Midbrain (tissue), 1 donor: ENCODE data around the gene TERT.
"Not testable (repeated sequence)": the region's sequence is repeated elsewhere in the genome, so short reads cannot be mapped to it uniquely, and the experiment has no call there.

ENCODE experiments used
- DNase-seq: peaks from one replicate; lab custom pipeline; 2025; lab: John Stamatoyannopoulos, UW

Gene TERT

DNA sequence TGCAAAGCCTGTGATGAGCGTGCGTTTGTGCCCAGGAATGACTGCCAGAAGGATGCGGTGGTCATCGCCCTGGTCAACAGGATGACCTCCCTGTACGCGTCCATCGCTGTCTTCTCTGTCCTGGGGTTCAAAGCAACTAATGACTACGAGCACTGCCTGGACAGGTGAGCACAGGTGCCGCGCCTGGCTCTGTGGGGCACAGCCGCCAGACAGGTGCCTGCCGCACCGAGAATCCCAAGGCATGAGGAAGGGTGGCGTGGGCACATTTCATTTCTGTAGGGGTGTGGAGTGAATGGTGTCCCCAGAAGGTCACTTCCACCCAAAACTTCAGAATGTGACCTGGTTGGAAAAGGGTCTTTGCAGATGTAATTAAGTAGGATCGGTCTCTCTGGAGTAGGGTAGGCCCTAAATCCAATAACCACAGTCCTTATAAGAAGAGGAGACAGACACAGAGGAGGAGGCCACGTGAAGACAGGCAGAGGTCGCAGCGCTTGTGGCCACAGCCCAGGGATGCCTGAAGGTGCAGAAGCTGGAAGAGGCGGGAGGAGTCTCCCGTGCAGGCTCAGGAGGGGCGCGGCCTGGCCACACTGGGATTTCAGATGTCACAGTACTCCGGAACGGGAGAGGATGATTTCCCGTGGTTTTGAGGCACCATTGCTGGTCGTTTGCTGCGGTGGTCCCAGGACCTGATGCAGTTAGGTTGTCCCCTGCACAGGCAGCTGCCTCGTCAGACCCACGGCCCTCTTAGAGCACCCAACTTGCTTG lies 54.2 kb downstream of the TERT start:
- no peak for DNase-seq

DNA sequence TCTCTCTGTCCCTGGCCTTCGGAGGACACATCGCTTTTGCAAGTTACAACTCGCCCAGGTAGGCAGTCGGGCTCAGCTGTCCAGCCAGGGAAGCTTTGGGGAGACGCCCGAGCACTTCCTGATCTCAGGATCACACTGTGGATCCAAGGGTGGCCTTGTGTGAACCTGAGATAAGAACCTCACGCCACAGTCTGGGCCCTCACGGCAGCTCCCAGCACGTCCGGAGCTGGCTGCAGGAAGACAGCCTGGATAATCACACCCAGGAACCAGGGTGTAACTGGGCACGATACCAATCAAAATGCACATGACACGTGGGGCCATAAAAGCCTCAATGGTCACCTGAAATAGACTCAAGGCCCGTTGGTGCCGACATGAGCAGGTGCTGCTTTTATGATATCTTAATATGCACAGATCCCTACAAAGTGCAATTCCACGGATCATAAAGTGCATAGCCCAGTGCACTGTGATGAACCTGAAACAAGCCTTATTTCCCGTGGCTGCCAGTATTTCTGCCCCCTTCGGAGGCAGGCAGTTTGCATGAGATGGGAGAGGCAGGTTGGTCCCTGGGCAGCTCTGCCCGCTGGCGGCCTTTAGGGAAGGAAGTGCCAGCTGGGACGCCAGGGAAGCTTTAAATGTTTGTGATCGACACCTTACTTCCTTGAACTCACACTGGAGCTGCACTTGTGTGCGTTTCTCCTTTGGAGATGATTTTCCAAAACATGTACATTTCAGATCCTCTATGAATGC lies 55.2 kb downstream of the TERT start:
- no peak for DNase-seq

DNA sequence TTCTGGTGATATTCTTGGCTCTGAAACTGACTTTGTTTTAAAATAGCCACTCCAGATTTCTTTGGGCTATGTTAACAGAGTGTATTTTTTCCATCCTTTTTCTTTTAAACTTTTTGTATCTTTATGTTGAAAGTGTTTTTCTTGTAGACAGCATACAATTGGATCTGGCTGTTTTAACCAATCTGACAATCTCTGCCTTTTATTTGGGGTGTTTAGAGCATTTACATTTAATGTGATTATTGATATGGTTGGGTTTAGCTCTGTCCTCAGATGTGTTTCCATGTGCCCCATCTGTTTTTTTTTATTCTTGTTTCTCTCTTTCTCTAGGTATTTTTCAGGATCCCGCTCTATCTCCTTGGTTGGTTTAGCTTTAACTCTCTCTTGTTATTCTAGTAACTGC lies 59.0 kb downstream of the TERT start:
- DNase-seq: no peak

DNA sequence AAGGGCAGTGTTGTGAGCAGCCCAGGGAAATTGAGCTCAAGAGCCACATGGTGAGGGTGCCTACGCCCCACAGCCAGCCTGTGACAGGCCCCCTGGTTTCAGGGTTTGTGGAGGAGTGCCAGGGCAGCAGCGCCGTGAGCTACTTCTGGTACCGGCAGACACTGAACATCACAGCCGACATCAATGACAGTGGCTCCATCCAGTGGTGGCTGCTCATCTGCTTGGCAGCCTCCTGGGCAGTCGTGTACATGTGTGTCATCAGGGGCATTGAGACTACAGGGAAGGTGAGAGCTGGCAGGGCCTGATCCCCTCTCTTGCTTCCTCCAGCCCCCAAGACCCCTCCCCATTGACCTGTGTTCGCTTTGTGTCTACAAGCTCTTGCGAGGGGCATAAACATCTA lies 59.5 kb downstream of the TERT start:
- DNase-seq: no peak

DNA sequence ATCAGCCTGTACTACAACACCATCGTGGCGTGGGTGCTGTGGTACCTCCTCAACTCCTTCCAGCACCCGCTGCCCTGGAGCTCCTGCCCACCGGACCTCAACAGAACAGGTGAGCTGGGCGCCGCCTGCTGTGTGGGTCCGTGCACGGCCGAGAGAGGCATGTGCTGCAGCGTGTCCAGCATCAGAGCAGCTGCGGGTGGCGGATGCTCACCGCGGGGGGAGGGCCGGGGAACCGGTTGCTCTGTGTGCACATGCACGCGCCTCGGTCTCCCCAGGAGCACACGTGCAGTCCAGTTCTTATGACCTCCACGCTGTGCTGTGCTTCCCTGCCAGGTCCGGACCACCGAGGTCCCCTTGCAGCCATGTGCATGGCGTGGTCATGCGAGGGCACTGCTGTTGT lies 62.1 kb downstream of the TERT start:
- no peak for DNase-seq

DNA sequence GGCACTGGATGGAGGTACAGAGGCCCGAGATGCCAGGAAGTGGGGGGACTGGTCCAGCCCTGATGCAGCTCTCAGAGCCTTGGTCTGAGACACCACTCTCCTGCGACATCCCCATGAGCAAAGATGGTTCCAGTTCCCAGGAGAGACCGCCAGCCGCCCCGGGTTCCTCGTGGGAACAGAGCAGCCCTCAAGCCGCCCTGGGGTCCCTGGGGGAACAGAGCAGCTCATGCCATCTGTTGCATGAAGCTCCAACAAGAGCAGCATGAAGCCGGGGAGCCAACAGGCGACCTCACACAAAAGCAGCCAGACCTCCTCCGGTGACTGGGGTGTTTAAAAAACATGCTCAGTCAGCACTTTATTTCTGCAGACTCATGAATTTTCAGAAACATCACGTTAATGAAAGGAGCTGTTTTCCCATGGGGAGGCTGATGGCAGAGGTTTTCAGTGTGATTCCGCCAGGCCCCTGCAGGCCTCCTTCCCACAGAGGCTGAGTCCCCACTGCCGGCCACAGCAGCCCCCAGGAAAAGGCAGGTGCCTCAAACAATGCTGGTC lies 63.4 kb downstream of the TERT start:
- DNase-seq: no peak

DNA sequence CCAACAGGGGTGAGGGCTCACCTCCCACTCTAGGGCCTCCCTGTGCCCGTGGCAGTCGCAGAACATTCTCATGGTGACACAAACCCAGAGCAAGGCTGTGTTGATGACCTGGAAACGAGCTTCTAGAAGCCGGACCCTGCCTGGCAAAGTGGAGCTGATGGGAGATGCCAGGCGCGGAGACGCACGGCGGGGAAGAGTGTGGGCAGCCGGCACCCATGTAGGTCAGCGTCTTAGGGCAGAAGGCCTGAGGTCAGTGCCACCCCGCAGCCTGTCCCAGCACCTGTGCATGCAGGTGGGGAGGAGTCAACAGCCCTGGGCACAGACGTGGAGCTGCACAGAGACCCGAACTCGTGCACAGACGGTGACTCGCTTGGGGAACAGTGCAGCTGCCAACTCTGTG lies 64.3 kb downstream of the TERT start:
- no peak for DNase-seq

DNA sequence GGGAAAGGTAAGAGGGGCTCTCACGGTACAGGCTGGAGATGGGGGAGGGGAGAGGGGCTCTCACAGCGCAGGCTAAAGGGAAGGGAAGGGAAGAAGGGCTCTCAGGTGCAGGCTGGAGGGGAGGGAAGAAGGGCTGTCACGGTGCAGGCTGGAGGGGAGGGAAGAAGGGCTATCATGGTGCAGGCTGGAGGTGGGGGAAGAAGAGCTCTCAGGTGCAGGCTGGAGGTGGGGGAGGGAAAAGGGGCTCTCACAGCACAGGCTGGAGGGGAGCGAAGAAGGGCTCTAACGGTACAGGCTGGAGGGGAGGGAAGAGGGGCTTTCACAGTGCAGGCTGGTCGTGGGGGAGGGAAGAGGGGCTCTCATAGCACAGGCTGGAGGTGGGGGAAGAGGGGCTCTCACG lies 65.0 kb downstream of the TERT start:
- no peak for DNase-seq

DNA sequence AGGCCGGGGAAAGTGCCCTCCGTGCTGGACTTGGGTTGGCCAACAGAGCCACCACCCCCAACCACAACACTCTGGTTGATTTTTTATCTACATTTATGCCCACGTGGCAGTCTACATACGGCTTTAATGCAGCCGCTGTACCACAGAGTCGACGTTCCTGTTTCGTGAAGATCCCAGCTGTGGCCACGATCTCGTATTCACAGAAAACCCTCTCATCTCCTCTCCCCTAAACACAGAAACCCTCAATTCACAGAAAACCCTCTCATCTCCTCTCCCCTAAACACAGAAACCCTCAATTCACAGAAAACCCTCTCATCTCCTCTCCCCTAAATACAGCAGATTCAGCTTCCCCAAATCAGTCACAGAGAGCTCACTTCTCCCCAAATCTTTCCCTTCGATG lies 65.8 kb downstream of the TERT start:
- DNase-seq: not testable (repeated sequence)

DNA sequence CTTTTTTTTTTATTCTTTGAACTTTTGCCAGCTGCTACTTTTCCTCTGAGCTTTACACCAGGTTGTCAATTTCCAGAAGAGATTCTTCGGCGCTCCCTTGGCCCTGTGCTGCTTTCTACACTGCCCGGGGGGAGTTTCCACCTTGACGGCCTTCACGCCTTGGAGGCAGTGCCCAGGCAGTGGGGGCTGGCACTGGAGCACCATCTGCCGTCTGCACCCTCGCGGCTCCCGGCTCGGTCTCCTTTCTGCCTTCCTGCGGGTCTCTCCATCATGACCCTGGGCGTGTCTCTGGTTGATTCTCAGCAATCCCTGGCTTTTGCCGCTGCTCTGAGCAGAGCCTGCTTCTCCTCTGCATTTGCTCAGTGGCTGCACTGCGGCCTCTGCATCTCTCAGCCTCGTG lies 66.7 kb downstream of the TERT start:
- no peak for DNase-seq

DNA sequence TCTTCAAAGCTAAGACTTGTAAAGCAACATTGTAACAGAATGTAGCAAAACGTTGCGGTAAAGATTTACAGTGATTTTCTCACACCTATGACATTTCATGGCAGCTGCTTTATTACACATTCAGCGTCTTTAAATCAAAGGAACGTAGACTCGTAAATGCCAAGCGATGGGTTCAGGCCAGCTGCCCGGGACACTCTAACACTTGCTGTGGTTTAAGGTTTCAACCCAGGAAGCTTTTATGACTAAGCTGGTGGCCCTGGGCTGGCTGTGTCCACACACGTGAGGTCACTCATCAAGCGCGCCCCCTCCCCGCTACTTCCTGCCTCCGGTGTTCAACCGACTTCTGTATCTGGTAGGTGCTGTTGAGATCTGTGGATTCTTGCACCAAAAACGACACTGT lies 67.2 kb downstream of the TERT start:
- no peak for DNase-seq

DNA sequence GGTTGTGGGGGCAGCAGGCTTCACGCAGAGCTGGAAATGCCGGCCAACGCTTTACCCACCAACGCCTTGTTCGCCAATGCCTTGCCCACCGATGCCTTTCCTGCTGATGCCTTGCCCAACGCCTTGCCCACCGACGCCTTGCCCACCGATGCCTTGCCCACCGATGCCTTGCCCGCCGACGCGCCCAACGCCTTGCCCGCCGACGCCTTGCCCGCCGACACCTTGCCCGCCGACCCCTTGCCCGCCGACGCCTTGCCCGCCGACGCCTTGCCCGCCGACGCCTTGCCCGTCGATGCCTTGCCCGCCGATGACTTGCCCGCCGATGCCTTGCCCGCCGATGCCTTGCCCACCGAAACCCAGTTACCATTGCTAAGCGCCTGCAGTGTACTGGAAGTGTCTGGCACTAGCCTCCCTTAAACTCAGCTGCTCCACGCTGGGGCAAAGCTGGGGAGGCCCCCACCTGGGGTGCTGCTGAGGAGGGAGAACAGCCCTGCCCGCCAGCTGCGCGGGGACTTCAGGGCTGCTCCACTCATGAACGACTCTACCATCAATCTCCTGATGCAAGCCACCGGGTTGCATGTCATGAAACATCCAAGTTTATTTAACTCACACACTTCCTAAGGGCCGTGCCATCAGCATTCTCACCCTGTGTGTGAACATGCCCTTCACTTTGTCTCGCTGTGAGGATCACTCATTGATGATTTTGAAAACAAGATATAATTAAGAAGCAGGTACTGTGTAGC lies 67.9 kb downstream of the TERT start:
- DNase-seq: no peak

DNA sequence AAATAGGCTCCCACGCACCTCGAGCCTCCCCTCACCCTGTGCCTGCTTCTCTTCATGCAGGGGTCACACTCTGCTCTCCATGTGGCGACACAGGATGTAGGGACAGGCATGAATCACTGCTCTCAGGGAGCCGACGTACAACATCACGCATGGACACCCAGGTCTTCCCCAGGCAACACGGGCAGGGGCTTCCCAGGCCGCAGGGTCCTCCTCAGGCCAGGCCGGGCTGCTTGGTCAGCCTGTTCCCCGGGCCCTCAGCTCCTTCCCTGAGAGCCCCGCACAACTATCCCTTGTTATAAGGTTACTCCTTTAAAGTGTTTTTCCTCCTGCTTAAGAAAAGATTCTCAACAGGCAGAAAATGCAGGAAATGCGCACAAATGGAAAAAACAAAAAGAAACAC lies 68.6 kb downstream of the TERT start:
- DNase-seq: no peak

DNA sequence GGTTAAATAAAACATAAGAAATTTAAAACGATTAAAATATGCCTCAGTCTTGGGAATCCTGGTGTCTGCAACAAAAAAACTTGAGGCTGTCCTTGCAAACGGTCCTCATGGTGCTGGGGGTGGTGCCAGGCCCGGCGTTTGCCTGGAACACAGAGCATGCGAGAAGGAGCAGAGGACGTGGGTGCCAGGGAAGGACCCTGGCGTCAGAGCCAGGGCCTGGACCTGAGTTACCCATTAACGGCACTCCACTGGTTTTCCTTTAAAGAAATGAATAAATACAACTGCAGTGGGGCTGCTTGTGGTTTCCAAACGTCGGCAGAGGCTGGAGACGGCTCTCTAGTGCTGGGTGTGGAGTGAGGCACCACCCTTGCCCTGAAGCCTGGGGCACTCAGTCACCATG lies 69.8 kb downstream of the TERT start, which contains the start of gene SLC6A18:
Gene SLC6A18, plus strand, starts transcription at position 301 of the 400 bp plus-strand sequence. Its CDS starts 97 bp downstream, at position 398.
- DNase-seq: no peak

DNA sequence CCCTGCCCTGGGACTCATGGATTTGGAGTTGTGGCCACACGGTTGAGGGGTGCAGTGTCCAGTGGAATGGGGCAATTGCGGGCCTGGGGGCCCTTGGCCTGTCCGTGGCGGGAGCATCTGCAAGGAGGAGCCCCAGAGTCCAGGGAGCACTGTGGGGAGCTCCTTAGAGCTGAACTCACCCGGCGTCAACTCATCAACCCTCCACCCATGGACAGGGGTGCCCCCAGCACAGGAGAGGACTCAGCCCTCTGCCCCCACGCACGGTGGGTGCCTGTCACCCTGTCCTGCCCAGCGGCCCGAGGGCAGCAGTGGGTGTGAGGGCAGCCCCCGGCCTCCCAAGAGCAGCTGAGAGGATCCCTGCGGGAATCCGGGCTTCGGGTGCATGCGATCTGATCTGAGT lies 70.2 kb downstream of the TERT start:
- DNase-seq: no peak

DNA sequence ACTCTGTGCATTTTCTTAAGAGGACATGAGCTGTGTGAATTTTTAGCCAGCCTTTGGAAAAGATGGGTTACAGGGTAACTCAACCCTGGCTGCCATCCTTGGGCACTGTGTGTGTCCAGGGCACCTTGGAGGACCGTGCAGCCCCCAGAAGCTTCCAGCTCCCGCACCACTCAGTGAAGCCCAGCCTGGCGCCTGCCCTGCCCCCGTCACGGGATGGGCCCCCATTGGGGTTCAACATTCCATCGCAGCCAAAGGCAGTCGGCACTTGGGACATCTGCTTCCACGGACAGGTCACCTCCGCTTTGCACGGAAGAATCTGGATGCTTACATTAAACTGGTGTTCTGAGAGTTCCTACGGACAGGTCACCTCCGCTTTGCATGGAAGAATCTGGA lies 71.6 kb downstream of the TERT start:
- DNase-seq: no peak

DNA sequence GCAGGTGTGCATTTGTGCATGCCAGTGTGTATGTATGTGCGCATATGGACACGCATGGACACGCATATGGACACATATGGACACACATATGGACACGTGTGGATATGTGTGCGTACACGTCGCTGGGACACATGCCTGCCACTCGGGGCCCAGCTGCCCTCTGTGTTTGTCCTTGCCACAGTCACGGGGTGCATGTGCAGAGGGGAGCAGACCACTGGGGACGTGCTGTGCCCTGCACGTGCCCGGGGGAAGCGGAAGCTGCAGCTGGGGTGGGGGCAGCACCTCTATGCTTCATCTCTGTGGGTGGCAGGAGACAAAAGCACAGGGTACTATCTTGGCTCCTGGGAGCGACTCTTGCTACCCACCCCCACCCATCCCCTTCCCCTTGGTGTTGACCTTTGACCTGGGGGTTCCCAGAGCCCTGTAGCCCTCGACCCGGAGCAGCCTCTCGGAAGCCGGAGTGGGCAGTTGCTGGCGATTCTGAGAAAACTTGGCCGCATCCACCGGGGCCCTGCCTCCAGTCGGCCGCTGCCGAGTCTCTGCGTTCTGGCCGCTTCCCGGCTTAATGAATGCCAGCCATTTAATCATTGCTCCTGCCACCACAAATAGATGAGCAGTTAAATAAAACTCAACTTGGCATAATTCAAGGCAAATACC lies 72.1 kb downstream of the TERT start:
- no peak for DNase-seq

DNA sequence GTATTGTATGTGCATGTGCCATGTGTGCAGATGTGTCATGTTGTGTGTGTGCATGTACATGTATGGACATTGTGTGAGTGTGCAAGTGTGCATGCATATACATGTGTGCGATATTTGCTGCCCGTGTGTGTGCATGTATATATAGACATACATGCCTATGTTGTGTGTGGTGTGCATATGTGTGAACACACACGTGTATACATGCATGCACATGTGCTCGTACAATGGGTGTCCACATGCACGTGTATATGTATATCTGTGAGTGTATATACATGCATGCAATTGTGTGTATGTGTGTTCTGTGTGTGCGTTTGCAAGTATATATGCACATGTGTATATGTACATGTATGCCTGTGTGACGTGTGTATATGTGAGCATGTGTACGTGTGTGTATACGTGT lies 72.7 kb downstream of the TERT start:
- no peak for DNase-seq

DNA sequence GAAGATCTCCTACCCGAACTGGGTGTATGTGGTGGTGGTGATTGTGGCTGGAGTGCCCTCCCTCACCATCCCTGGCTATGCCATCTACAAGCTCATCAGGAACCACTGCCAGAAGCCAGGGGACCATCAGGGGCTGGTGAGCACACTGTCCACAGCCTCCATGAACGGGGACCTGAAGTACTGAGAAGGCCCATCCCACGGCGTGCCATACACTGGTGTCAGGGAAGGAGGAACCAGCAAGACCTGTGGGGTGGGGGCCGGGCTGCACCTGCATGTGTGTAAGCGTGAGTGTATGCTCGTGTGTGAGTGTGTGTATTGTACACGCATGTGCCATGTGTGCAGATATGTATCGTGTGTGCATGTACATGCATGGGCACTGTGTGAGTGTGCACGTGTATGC lies 73.1 kb downstream of the TERT start:
- no peak for DNase-seq

DNA sequence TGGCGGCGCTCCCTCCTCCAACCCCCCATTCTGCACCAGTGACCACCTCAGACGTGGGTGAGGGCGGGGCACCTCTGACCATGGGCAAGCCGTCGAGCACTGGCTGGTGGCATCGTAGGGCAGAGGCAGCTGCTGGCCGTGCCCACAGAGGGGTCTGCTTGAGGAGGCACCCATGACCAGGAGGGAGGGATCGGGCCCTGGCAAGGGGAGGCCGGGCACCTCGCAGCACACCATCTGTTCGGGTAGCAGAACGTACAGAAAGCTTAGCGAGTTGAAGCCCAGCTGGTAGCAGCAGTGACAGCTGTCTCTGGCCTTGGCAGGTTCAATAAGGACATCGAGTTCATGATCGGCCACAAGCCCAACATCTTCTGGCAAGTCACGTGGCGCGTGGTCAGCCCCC lies 74.0 kb downstream of the TERT start:
- DNase-seq: no peak

DNA sequence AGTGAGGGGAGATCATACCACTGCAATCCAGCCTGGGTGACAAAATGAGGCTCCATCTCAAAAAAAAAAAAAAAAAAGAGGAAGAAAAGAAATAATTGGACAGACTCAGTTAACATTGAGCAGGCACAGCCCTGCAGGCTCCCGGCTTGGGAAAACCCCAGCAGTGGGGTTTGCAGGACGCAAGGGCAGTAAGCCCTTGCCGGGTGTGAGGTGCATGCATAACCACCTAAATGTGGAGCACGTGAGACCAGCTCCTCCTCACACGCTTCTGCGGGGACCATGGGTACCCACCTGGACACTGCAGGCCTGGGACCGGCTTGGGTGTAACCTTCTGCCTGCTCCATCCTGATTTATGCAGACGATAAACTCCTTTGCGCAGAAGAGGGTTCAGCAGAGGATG lies 74.5 kb downstream of the TERT start:
- DNase-seq: no peak

DNA sequence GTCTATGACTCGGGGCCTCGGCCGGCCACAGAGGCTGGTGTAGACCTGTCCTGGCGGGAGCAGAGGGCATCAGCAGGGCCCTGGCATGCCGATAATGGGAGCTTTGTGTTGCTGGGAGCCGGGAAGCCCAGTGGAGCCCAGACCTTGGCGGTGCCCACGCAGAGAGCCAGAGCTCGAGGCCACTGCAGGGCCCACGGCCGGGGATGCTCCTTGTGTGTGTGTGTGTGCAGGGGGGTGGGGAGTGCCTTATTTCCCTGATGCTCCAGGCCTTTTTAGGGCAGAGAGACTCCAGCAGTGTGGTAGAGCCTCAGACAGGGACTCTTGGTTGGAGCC lies 75.1 kb downstream of the TERT start:
- no peak for DNase-seq
